B cell (primary cell): ENCODE data around the gene SLC2A1.

ENCODE experiments used
- CTCF ChIP-seq: fragments of 200-600 bp; IDR thresholded peaks from one replicate; pipeline ENCODE4 v1.8.0; 2022; ENCODE audit warnings: antibody characterized with exemption, mild to moderate bottlenecking
- EZH2 ChIP-seq: IDR thresholded peaks from 2 replicates; pipeline ENCODE4 v1.6.1; 2012; ENCODE audit warnings: borderline replicate concordance, low read depth, mild to moderate bottlenecking, moderate library complexity, low read length; ENCODE audit not compliant: insufficient read depth, poor library complexity, severe bottlenecking

GRCh38 chr1:42886800-42887199 is 71.9 kb downstream of the SLC2A1 start:
- no peak for TF ChIP-seq CTCF
- TF ChIP-seq EZH2, result no peak
